ENCODE data around the gene CPZ.

CPZ gene

GRCh38 chr4:8579526-8580320 lies 12.8 kb upstream of the CPZ start:
- DNase-seq (ENCODE audit: low read depth in 2 of 2, low spot score in 1 of 2) = no peak

GRCh38 chr4:8580321-8581093 lies 12.1 kb upstream of the CPZ start, which contains the start of gene GPR78:
Gene GPR78 (plus strand): TSS chr4:8580392. CDS start chr4:8580983, 591 bp downstream.
- no peak for DNase-seq (ENCODE audit: low read depth in 2 of 2, low spot score in 1 of 2)

- DNase-seq (ENCODE audit: low read depth in 2 of 2, low spot score in 1 of 2) = no peak
Measured at GRCh38 chr4:8581094-8581861, 11.3 kb upstream of the CPZ start.

- no peak for DNase-seq (ENCODE audit: low read depth in 2 of 2, low spot score in 1 of 2)
Measured at GRCh38 chr4:8582016-8582415, 10.5 kb upstream of the CPZ start.

GRCh38 chr4:8582436-8582835 lies 10.1 kb upstream of the CPZ start:
- DNase-seq (ENCODE audit: low read depth in 2 of 2, low spot score in 1 of 2) = no peak

- DNase-seq (ENCODE audit: low read depth in 2 of 2, low spot score in 1 of 2) = no peak
Measured at GRCh38 chr4:8582941-8583654, 9.5 kb upstream of the CPZ start.

GRCh38 chr4:8583655-8584025 lies 8.9 kb upstream of the CPZ start:
- no peak for DNase-seq (ENCODE audit: low read depth in 2 of 2, low spot score in 1 of 2)

- no peak for DNase-seq (ENCODE audit: low read depth in 2 of 2, low spot score in 1 of 2)
Measured at GRCh38 chr4:8585186-8585585, 7.4 kb upstream of the CPZ start.

- DNase-seq (ENCODE audit: low read depth in 2 of 2, low spot score in 1 of 2) = no peak
Measured at GRCh38 chr4:8585721-8586212, 6.8 kb upstream of the CPZ start.

- DNase-seq (ENCODE audit: low read depth in 2 of 2, low spot score in 1 of 2) = no peak
Measured at GRCh38 chr4:8586246-8586645, 6.3 kb upstream of the CPZ start.

- DNase-seq (ENCODE audit: low read depth in 2 of 2, low spot score in 1 of 2) = no peak
Measured at GRCh38 chr4:8586671-8587468, 5.7 kb upstream of the CPZ start.

GRCh38 chr4:8587469-8588195 lies 4.9 kb upstream of the CPZ start:
- DNase-seq (ENCODE audit: low read depth in 2 of 2, low spot score in 1 of 2) = no peak

- no peak for DNase-seq (ENCODE audit: low read depth in 2 of 2, low spot score in 1 of 2)
Measured at GRCh38 chr4:8588196-8588470, 4.4 kb upstream of the CPZ start.

GRCh38 chr4:8589336-8589735 lies 3.2 kb upstream of the CPZ start:
- DNase-seq (ENCODE audit: low read depth in 2 of 2, low spot score in 1 of 2) = no peak

- no peak for DNase-seq (ENCODE audit: low read depth in 2 of 2, low spot score in 1 of 2)
Measured at GRCh38 chr4:8589823-8590545, 2.6 kb upstream of the CPZ start.

GRCh38 chr4:8590546-8590880 lies 2.1 kb upstream of the CPZ start:
- no peak for DNase-seq (ENCODE audit: low read depth in 2 of 2, low spot score in 1 of 2)

GRCh38 chr4:8591114-8591513 lies 1.5 kb upstream of the CPZ start:
- DNase-seq (ENCODE audit: low read depth in 2 of 2, low spot score in 1 of 2) = no peak

GRCh38 chr4:8591626-8592365 lies 769 bp upstream of the CPZ start:
- no peak for DNase-seq (ENCODE audit: low read depth in 2 of 2, low spot score in 1 of 2)

Measured in stimulated activated CD8-positive, alpha-beta memory T cell treated with anti-CD3 and anti-CD28 coated beads, Interleukin-4, amount 100 ng/mL, for 1 hour (primary cell).